Measurements from ENCODE around the gene TSPAN12. TPM values are rescaled to one million over a fixed set of nuclear protein-coding genes. Genes with fewer than 3 reads are reported as not detected.

The TSPAN12 gene
- total RNA-seq, 3 donors from 2014 or later: 23.1 to 43.4 (median 35.6) TPM

- H3K4me1 ChIP-seq (ENCODE audit: low read depth): no peaks in the 10 kb centered on the region
- H3K9me3 ChIP-seq: no peaks in the 10 kb centered on the region
- H3K4me3 ChIP-seq: no peak overlapping the region
- DNase-seq: no peak
- TF ChIP-seq, protein P1, sequence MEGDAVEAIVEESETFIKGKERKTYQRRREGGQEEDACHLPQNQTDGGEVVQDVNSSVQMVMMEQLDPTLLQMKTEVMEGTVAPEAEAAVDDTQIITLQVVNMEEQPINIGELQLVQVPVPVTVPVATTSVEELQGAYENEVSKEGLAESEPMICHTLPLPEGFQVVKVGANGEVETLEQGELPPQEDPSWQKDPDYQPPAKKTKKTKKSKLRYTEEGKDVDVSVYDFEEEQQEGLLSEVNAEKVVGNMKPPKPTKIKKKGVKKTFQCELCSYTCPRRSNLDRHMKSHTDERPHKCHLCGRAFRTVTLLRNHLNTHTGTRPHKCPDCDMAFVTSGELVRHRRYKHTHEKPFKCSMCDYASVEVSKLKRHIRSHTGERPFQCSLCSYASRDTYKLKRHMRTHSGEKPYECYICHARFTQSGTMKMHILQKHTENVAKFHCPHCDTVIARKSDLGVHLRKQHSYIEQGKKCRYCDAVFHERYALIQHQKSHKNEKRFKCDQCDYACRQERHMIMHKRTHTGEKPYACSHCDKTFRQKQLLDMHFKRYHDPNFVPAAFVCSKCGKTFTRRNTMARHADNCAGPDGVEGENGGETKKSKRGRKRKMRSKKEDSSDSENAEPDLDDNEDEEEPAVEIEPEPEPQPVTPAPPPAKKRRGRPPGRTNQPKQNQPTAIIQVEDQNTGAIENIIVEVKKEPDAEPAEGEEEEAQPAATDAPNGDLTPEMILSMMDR (IDR thresholded peaks at IDR 0.05): no peak
- H3K36me3 ChIP-seq (ENCODE audit: low read depth): no peaks in the 10 kb centered on the region
- intact Hi-C loops (cut with DNase I, micrococcal nuclease): no loop called here
- ATAC-seq: no peak
Observed at GRCh38 chr7:120876922-120877321, 19.0 kb upstream of the TSPAN12 start.

GRCh38 chr7:120874722-120875121, 16.8 kb upstream of the TSPAN12 start:
- Histone ChIP-seq H3K4me1 (ENCODE audit: low read depth) (no peaks in the 10 kb centered on the region), H3K4me3 (no peak overlapping the region), H3K9me3 (no peaks in the 10 kb centered on the region), H3K36me3 (ENCODE audit: low read depth) (no peaks in the 10 kb centered on the region)
- intact Hi-C loops (cut with DNase I, micrococcal nuclease): no loop called here
- DNase-seq (no peak), ATAC-seq (no peak)
- TF ChIP-seq, protein P1 (IDR thresholded peaks at IDR 0.05): no peak

- intact Hi-C loops (cut with DNase I, micrococcal nuclease): no loop called here
- Histone ChIP-seq H3K9me3 (no peaks in the 10 kb centered on the region), H3K4me3 (no peak overlapping the region), H3K4me1 (ENCODE audit: low read depth) (no peaks in the 10 kb centered on the region), H3K36me3 (ENCODE audit: low read depth) (no peaks in the 10 kb centered on the region)
- TF ChIP-seq, protein P1 (IDR thresholded peaks at IDR 0.05): no peak
- DNase-seq (no peak), ATAC-seq (no peak)
Observed at GRCh38 chr7:120874016-120874415, 16.1 kb upstream of the TSPAN12 start.

DNA sequence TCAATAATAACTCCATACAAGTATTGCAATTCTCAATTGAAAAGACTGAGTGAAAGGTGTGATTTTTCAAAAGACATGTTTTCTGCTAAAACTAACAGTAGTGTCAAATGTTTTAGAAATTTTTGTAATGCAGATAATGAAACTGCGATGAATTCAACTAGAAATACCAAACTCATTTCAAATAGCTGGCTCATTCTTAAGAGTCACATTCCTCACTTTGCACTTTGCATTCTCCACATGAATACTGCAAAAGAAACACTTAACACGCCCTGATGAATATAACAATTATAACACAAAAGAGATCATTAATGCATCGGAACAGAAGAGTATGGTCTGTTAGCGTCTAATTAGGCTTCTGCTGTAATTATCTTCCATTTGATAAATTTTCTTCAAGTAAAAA, 15.5 kb upstream of the TSPAN12 start:
- intact Hi-C loops (cut with DNase I, micrococcal nuclease): no loop called here
- Histone ChIP-seq H3K4me3 (no peak overlapping the region), H3K9me3 (no peaks in the 10 kb centered on the region), H3K36me3 (ENCODE audit: low read depth) (no peaks in the 10 kb centered on the region), H3K4me1 (ENCODE audit: low read depth) (no peaks in the 10 kb centered on the region)
- DNase-seq (no peak), ATAC-seq (no peak)
- TF ChIP-seq, protein P1 (IDR thresholded peaks at IDR 0.05): no peak

GRCh38 chr7:120869700-120870099, 11.8 kb upstream of the TSPAN12 start:
- Histone ChIP-seq H3K9me3 (no peaks in the 10 kb centered on the region), H3K36me3 (ENCODE audit: low read depth) (no peaks in the 10 kb centered on the region)

More at GRCh38 chr7:120869700-120870099, 11.8 kb upstream of the TSPAN12 start:
- H3K4me3 ChIP-seq: no peak overlapping the region
- TF ChIP-seq, protein P1 (IDR thresholded peaks at IDR 0.05): no peak
- no peak for ATAC-seq
- DNase-seq: no peak
- intact Hi-C loops (cut with DNase I, micrococcal nuclease): no loop called here
- H3K4me1 ChIP-seq (ENCODE audit: low read depth): no peaks in the 10 kb centered on the region

Measured in mucosa of descending colon (tissue), 3 donors.